DOHH2 (cell line): ENCODE data around the gene FN1.

Experiments
- H3F3A ChIP-seq: fragments of 200-600 bp; sonication (generic), shearing (Covaris generic); 2 replicates; pipeline ENCODE4 v1.6.0; 2016; ENCODE audit warnings: antibody characterized with exemption, mild to moderate bottlenecking; ENCODE audit not compliant: control insufficient read depth, insufficient read depth
- H3K27ac ChIP-seq: fragments of 200-600 bp; sonication (generic); 2 replicates; pipeline ENCODE4 v1.5.1; 2014; ENCODE audit warnings: low read depth, mild to moderate bottlenecking, low read length, moderate library complexity
- H3K27me3 ChIP-seq: fragments of 200-600 bp; sonication (generic); 2 replicates; pipeline ENCODE4 v1.6.1; 2014; ENCODE audit warnings: mild to moderate bottlenecking, low read length, mixed read lengths; ENCODE audit not compliant: control insufficient read depth
- H3K36me3 ChIP-seq: fragments of 200-600 bp; sonication (generic); 2 replicates; pipeline ENCODE4 v1.6.1; 2014; ENCODE audit warnings: mild to moderate bottlenecking, low read length, moderate library complexity, mixed read lengths; ENCODE audit not compliant: control insufficient read depth
- H3K4me1 ChIP-seq: fragments of 200-600 bp; sonication (generic); 2 replicates; pipeline ENCODE4 v1.6.1; 2014; ENCODE audit warnings: mild to moderate bottlenecking, low read length, mixed read lengths; ENCODE audit not compliant: control insufficient read depth
- H3K4me2 ChIP-seq: fragments of 200-600 bp; sonication (generic); 2 replicates; pipeline ENCODE4 v1.6.0; 2014; ENCODE audit warnings: mild to moderate bottlenecking, low read length, moderate library complexity
- H3K4me3 ChIP-seq: fragments of 200-600 bp; sonication (generic); 2 replicates; pipeline ENCODE4 v1.5.1; 2014; ENCODE audit warnings: mild to moderate bottlenecking, low read length, mixed read lengths
- H3K79me2 ChIP-seq: fragments of 200-600 bp; sonication (generic); 2 replicates; pipeline ENCODE4 v1.6.1; 2014; ENCODE audit warnings: mild to moderate bottlenecking, low read length, mixed read lengths; ENCODE audit not compliant: control insufficient read depth
- H3K9me2 ChIP-seq: fragments of 200-600 bp; sonication (generic); replicated peaks from 2 replicates; pipeline ENCODE4 v1.6.1; 2014; ENCODE audit warnings: mild to moderate bottlenecking, low read length, mixed read lengths; ENCODE audit not compliant: control insufficient read depth
- H3K9me3 ChIP-seq: fragments of 200-600 bp; sonication (generic); 2 replicates; pipeline ENCODE4 v1.6.1; 2014; ENCODE audit warnings: antibody characterized with exemption, low read length, mixed read lengths; ENCODE audit not compliant: control insufficient read depth, insufficient read depth
- H4K20me1 ChIP-seq: fragments of 200-600 bp; sonication (generic); 2 replicates; pipeline ENCODE4 v1.6.0; 2014; ENCODE audit warnings: low read depth, mild to moderate bottlenecking, antibody characterized with exemption, low read length, moderate library complexity; ENCODE audit not compliant: control insufficient read depth, insufficient read depth
- CTCF ChIP-seq: fragments of 200-600 bp; sonication (generic); IDR thresholded peaks from one replicate; pipeline ENCODE4 v1.5.1; 2014; ENCODE audit warnings: antibody characterized with exemption, mild to moderate bottlenecking, low read depth, low read length; ENCODE audit not compliant: poor library complexity, severe bottlenecking
- EZH2phosphoT487 ChIP-seq: fragments of 200-600 bp; sonication (generic); IDR thresholded peaks from 2 replicates; pipeline ENCODE4 v1.6.1; 2017; ENCODE audit warnings: borderline replicate concordance, mild to moderate bottlenecking, antibody characterized with exemption, low read length, moderate library complexity, mixed read lengths

The FN1 gene

GRCh38 chr2:215421859-215422461 is 13.9 kb downstream of the FN1 start:
- Histone ChIP-seq H3K4me3 (no peak overlapping the region), H3K9me3 (no peaks in the 10 kb centered on the region), H3K36me3 (no peaks in the 10 kb centered on the region), H3F3A (no peaks in the 10 kb centered on the region), H3K4me1 (no peaks in the 10 kb centered on the region), H4K20me1 (no peaks in the 10 kb centered on the region), H3K27me3 (no peaks in the 10 kb centered on the region), H3K27ac (no peak overlapping the region), H3K9me2 (no peaks in the 10 kb centered on the region), H3K4me2 (no peak overlapping the region), H3K79me2 (no peaks in the 10 kb centered on the region)
- TF ChIP-seq CTCF (no peak), EZH2phosphoT487 (no peak)

GRCh38 chr2:215420471-215420935 is 15.4 kb downstream of the FN1 start:
- Histone ChIP-seq H3K4me1 (no peaks in the 10 kb centered on the region), H3K4me2 (no peak overlapping the region), H3K79me2 (no peaks in the 10 kb centered on the region), H3K36me3 (no peaks in the 10 kb centered on the region), H3F3A (no peaks in the 10 kb centered on the region), H3K27ac (no peak overlapping the region), H3K9me2 (no peaks in the 10 kb centered on the region), H3K27me3 (0 out of 2 replicates have a peak, but pooled peaks cover 3% of the 10 kb centered on the region), H4K20me1 (no peaks in the 10 kb centered on the region), H3K4me3 (no peak overlapping the region), H3K9me3 (no peaks in the 10 kb centered on the region)
- TF ChIP-seq CTCF (no peak), EZH2phosphoT487 (no peak)

- Histone ChIP-seq H3K9me3 (no peaks in the 10 kb centered on the region), H3K27ac (no peak overlapping the region), H3K79me2 (no peaks in the 10 kb centered on the region), H3K27me3 (0 out of 2 replicates have a peak, but pooled peaks cover 3% of the 10 kb centered on the region), H3K9me2 (no peaks in the 10 kb centered on the region), H3K4me1 (no peaks in the 10 kb centered on the region), H3F3A (no peaks in the 10 kb centered on the region), H3K4me3 (no peak overlapping the region), H3K36me3 (no peaks in the 10 kb centered on the region), H3K4me2 (no peak overlapping the region), H4K20me1 (no peaks in the 10 kb centered on the region)
- no peak for TF ChIP-seq EZH2phosphoT487
- TF ChIP-seq CTCF: no peak
Measured at GRCh38 chr2:215419769-215420470, 15.9 kb downstream of the FN1 start.
